ENCODE results near the gene RBM12. TPM values are rescaled to one million over a fixed set of nuclear protein-coding genes. Genes with fewer than 3 reads are reported as not detected.

RBM12 gene
- total and polyA plus RNA-seq, 2 of the 4 experiments (the other 2 are of a cell fraction), result 44.7 to 65.8 TPM

GRCh38 chr20:35625584-35626385 is 38.9 kb downstream of the RBM12 start:
- Histone ChIP-seq H2BK15ac (ENCODE audit: low read depth, low read length) (no peak overlapping the region), H3K18ac (ENCODE audit: low read depth, low read length) (no peak overlapping the region), H3K9me1 (ENCODE audit: insufficient read depth, low read length) (peaks cover 14% of the 10 kb centered on the region), H3K4me1 (ENCODE audit: control insufficient read depth, insufficient read depth, low read length) (no peaks in the 10 kb centered on the region; the same call in 1 of the 2 replicates), H3K27ac (ENCODE audit: insufficient read depth, low read length) (no peak overlapping the region), H2AK5ac (ENCODE audit: low read depth, low read length) (no peak overlapping the region), H2BK5ac (ENCODE audit: low read depth, low read length, poor library complexity, severe bottlenecking) (no peak overlapping the region), H4K5ac (ENCODE audit: low read depth, low read length) (no peak overlapping the region), H4K91ac (ENCODE audit: insufficient read depth, low read depth, low read length) (no peak overlapping the region), H3K56ac (ENCODE audit: extremely low read depth, insufficient read depth, low read length) (no peak overlapping the region), H3K79me1 (ENCODE audit: low read depth in 1 of 2, low read length in 2 of 2) (peaks cover 8 to 22% of the 10 kb centered on the region in 2 experiments; a peak in 3 of 4 replicates), H3K9ac (ENCODE audit: low read depth, low read length) (no peak overlapping the region), H3K4me2 (ENCODE audit: low read depth, low read length) (no peak overlapping the region), H3K27me3 (ENCODE audit: control insufficient read depth, insufficient read depth, low read length) (no peaks in the 10 kb centered on the region), H3K36me3 (ENCODE audit: control insufficient read depth, insufficient read depth, low read length) (peaks cover 41% of the 10 kb centered on the region), H2BK120ac (ENCODE audit: low read depth, low read length) (no peak overlapping the region), H3K4me3 (ENCODE audit: insufficient read depth, low read depth, low read length) (no peak overlapping the region), H3K4ac (ENCODE audit: low read depth, low read length) (no peak overlapping the region), H2AK9ac (replicated peaks; ENCODE audit: low read depth, low read length, poor library complexity) (no peak overlapping the region), H3K9me3 (ENCODE audit: control insufficient read depth, insufficient read depth, low read length) (no peaks in the 10 kb centered on the region), H4K8ac (ENCODE audit: low read depth in 2 of 2, low read length in 2 of 2) (no peak overlapping the region), H2AFZ (replicated peaks; ENCODE audit: low read length, poor library complexity) (no peak overlapping the region), H3K23ac (ENCODE audit: low read depth, low read length) (no peak overlapping the region), H4K20me1 (ENCODE audit: insufficient read depth, low read length) (peaks cover 11% of the 10 kb centered on the region; the same call in 1 of the 2 replicates), H3K14ac (replicated peaks; ENCODE audit: low read depth, low read length) (no peak overlapping the region), H2BK20ac (ENCODE audit: low read depth, low read length) (no peak overlapping the region)
- dilution Hi-C loops (cut with HindIII; ENCODE audit: low sequenced_read_pairs, unreplicated experiment) (no loop called here), intact Hi-C loops (cut with micrococcal nuclease) (no loop called here), in situ Hi-C loops (cut with MboI; ENCODE audit: low sequenced_read_pairs) (no loop called here)
- ChIA-PET CTCF (interaction anchor here (0.5 kb wide), 1 partner anchor 96 kb away, joined by 3 read pairs; the partner anchor contains the start of gene C20orf173), POLR2A (ENCODE audit: unreplicated experiment) (no interaction called here)
- ATAC-seq (ENCODE audit: low read depth), result no peak
- BruUV-seq (replicated peaks), result no TSS peak
- no peak for DNase-seq
- TF ChIP-seq MAFK (IDR thresholded peaks at IDR 0.05; ENCODE audit: low read depth, low read length) (no peak), SMC3 (IDR thresholded peaks at IDR 0.05; ENCODE audit: low read depth, low read length) (no peak), RAD21 (IDR thresholded peaks at IDR 0.05; ENCODE audit: low read length) (no peak), CEBPB (IDR thresholded peaks at IDR 0.05; ENCODE audit: low read depth, low read length) (no peak)
- 100% methylated on average over 1 of the region's 6 CpGs; no CpG with 5 or more reads in 1 of the 2 experiments for WGBS, 2 experiments (ENCODE audit: extremely low coverage in 2 of 2, insufficient read length in 1 of 2)

Measured in IMR-90 (cell line).